Stomach (tissue), 4 donors: ENCODE measurements around the gene RIMBP2.

Source experiments
- POLR2A ChIP-seq, 4 donors: fragments of 450-650 bp; IDR thresholded peaks; one replicate each; pipeline ENCODE4 v1.6.1; 2016; ENCODE audit warnings: antibody characterized with exemption in 4 of 4, control low read depth in 2 of 4, mild to moderate bottlenecking in 1 of 4, moderate library complexity in 1 of 4
- TF ChIP-seq, protein P1 (sequence below), 7 experiments: fragments of 450-650 bp in 4 of 7; fragments of 200-600 bp in 3 of 7; sonication (generic) in 3 of 7; IDR thresholded peaks; one replicate each; pipeline ENCODE4 v1.5.1; 2016 to 2019; ENCODE audit warnings: antibody characterized with exemption in 7 of 7, control low read depth in 2 of 7, mild to moderate bottlenecking in 1 of 7

DNA sequence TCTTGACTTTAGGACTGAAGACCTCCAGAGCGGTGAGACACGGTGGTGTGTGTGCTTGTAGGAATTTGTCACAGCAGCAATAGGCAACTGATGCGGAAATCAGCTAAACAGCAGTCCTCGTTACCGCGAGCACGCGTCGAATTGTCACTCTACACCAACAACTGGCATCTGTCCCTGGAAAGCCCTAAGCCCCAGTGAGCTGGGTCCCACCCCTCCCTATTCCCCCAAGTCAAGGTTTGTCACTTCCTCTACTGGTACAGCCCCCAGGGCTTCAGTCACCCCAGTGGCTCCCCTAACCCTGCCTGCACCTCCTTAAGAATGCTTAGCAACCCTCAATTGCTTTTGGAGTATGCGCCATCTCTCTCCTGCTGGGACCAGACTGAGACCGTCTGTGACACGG lies 204.8 kb downstream of the RIMBP2 start:
- TF ChIP-seq, protein P1, sequence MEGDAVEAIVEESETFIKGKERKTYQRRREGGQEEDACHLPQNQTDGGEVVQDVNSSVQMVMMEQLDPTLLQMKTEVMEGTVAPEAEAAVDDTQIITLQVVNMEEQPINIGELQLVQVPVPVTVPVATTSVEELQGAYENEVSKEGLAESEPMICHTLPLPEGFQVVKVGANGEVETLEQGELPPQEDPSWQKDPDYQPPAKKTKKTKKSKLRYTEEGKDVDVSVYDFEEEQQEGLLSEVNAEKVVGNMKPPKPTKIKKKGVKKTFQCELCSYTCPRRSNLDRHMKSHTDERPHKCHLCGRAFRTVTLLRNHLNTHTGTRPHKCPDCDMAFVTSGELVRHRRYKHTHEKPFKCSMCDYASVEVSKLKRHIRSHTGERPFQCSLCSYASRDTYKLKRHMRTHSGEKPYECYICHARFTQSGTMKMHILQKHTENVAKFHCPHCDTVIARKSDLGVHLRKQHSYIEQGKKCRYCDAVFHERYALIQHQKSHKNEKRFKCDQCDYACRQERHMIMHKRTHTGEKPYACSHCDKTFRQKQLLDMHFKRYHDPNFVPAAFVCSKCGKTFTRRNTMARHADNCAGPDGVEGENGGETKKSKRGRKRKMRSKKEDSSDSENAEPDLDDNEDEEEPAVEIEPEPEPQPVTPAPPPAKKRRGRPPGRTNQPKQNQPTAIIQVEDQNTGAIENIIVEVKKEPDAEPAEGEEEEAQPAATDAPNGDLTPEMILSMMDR (IDR thresholded peaks at IDR 0.05): no peak
- TF ChIP-seq POLR2A (IDR thresholded peaks at IDR 0.05): no peak
